ENCODE results near the gene SLC4A9.
"Not testable (repeated sequence)": the region's sequence is repeated elsewhere in the genome, so short reads cannot be mapped to it uniquely, and the experiment has no call there.

Gene SLC4A9

GRCh38 chr5:140420226-140420570 is 60.2 kb downstream of the SLC4A9 start:
- H3K9ac ChIP-seq (ENCODE audit: low read length), result no peak overlapping the region
- H3K27me3 ChIP-seq (ENCODE audit: control insufficient read depth, insufficient read depth, low read length), result no peaks in the 10 kb centered on the region

GRCh38 chr5:140420665-140421361 is 60.8 kb downstream of the SLC4A9 start:
- H3K4me1 ChIP-seq (ENCODE audit: control insufficient read depth, insufficient read depth, low read length), result no peaks in the 10 kb centered on the region

More at GRCh38 chr5:140420226-140420570, 60.2 kb downstream of the SLC4A9 start:
- Histone ChIP-seq H3K4me3 (ENCODE audit: low read length) (no peak overlapping the region), H3K4me1 (ENCODE audit: control insufficient read depth, insufficient read depth, low read length) (no peaks in the 10 kb centered on the region), H3K36me3 (ENCODE audit: control insufficient read depth, insufficient read depth, low read length) (no peaks in the 10 kb centered on the region), H3K9me3 (ENCODE audit: control insufficient read depth, low read length) (no peaks in the 10 kb centered on the region)

DNA sequence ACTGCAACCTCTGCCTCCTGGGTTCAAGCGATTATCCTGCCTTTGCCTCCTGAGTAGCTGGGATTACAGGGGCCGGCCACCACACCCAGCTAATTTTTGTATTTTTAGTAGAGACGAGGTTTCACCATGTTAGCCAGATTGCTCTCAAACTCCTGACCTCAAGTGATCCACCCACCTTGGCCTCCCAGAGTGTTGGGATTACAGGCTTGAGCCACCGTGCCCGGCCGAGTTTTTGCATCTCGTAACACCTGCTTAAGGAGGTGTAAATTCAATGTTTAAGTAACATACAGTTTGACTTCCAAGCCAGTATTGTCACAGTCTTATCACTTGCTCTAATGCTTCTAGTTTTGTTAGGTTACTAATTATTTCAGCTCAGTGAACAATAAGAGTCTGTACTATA is 61.4 kb downstream of the SLC4A9 start:
- not testable (repeated sequence) for H3K4me1 ChIP-seq (ENCODE audit: control insufficient read depth, insufficient read depth, low read length)

More at GRCh38 chr5:140420665-140421361, 60.8 kb downstream of the SLC4A9 start:
- Histone ChIP-seq H3K9me3 (ENCODE audit: control insufficient read depth, low read length) (no peaks in the 10 kb centered on the region), H3K27me3 (ENCODE audit: control insufficient read depth, insufficient read depth, low read length) (no peaks in the 10 kb centered on the region), H3K4me3 (ENCODE audit: low read length) (no peak overlapping the region), H3K36me3 (ENCODE audit: control insufficient read depth, insufficient read depth, low read length) (no peaks in the 10 kb centered on the region), H3K9ac (ENCODE audit: low read length) (no peak overlapping the region)

GRCh38 chr5:140423609-140424008 is 63.6 kb downstream of the SLC4A9 start:
- H3K4me3 ChIP-seq (ENCODE audit: low read length), result no peak overlapping the region
- no peaks in the 10 kb centered on the region for H3K9me3 ChIP-seq (ENCODE audit: control insufficient read depth, low read length)
- no peaks in the 10 kb centered on the region for H3K4me1 ChIP-seq (ENCODE audit: control insufficient read depth, insufficient read depth, low read length)
- H3K27me3 ChIP-seq (ENCODE audit: control insufficient read depth, insufficient read depth, low read length), result no peaks in the 10 kb centered on the region
- no peak overlapping the region for H3K9ac ChIP-seq (ENCODE audit: low read length)
- H3K36me3 ChIP-seq (ENCODE audit: control insufficient read depth, insufficient read depth, low read length), result no peaks in the 10 kb centered on the region

More for the DNA sequence above, 61.4 kb downstream of the SLC4A9 start:
- not testable (repeated sequence) for H3K36me3 ChIP-seq (ENCODE audit: control insufficient read depth, insufficient read depth, low read length); H3K9ac ChIP-seq (ENCODE audit: low read length); H3K9me3 ChIP-seq (ENCODE audit: control insufficient read depth, low read length); H3K27me3 ChIP-seq (ENCODE audit: control insufficient read depth, insufficient read depth, low read length); H3K4me3 ChIP-seq (ENCODE audit: low read length)

GRCh38 chr5:140424135-140424534 is 64.1 kb downstream of the SLC4A9 start:
- no peaks in the 10 kb centered on the region for H3K9me3 ChIP-seq (ENCODE audit: control insufficient read depth, low read length)
- H3K9ac ChIP-seq (ENCODE audit: low read length), result no peak overlapping the region
- no peak overlapping the region for H3K4me3 ChIP-seq (ENCODE audit: low read length)
- H3K27me3 ChIP-seq (ENCODE audit: control insufficient read depth, insufficient read depth, low read length), result no peaks in the 10 kb centered on the region
- H3K36me3 ChIP-seq (ENCODE audit: control insufficient read depth, insufficient read depth, low read length), result no peaks in the 10 kb centered on the region
- no peaks in the 10 kb centered on the region for H3K4me1 ChIP-seq (ENCODE audit: control insufficient read depth, insufficient read depth, low read length)

Measured in mucosa of stomach (tissue), 1 donor.